Neural cell (in vitro differentiated cells): Measurements from ENCODE around the gene ARHGDIG. TPM values are rescaled to one million over a fixed set of nuclear protein-coding genes. Genes with fewer than 3 reads are reported as not detected.

Source experiments
- H2AFZ ChIP-seq: fragments of 200-600, 300-800 bp; sonication (generic), shearing (Covaris generic); 2 replicates; pipeline ENCODE4 v1.6.0; 2014; ENCODE audit warnings: low read depth, mild to moderate bottlenecking, antibody characterized with exemption, low read length, moderate library complexity
- H3F3A ChIP-seq: fragments of 200-600 bp; shearing (Covaris generic); 2 replicates; pipeline ENCODE4 v1.6.1; 2016; ENCODE audit warnings: mild to moderate bottlenecking, moderate library complexity, mixed read lengths, antibody characterized with exemption, low read length; ENCODE audit not compliant: insufficient read depth, poor library complexity, severe bottlenecking
- H3K27ac ChIP-seq: fragments of 200-600, 300-800 bp; sonication (generic), shearing (Covaris generic); 2 replicates; pipeline ENCODE4 v1.5.1; 2014; ENCODE audit warnings: mild to moderate bottlenecking, low read length, moderate library complexity
- H3K27me3 ChIP-seq: fragments of 300-800, 200-600 bp; sonication (generic), shearing (Covaris generic); 2 replicates; pipeline ENCODE4 v1.6.0; 2014; ENCODE audit warnings: mild to moderate bottlenecking, low read depth, low read length, moderate library complexity; ENCODE audit not compliant: insufficient read depth
- H3K36me3 ChIP-seq: fragments of 300-800, 200-600 bp; sonication (generic), shearing (Covaris generic); 2 replicates; pipeline ENCODE4 v1.5.1; 2014; ENCODE audit warnings: mild to moderate bottlenecking, antibody characterized with exemption, low read length, moderate library complexity; ENCODE audit not compliant: insufficient read depth
- H3K4me2 ChIP-seq: fragments of 300-800, 200-600 bp; sonication (generic), shearing (Covaris generic); 2 replicates; pipeline ENCODE4 v1.6.0; 2014; ENCODE audit warnings: mild to moderate bottlenecking, low read length
- H3K4me3 ChIP-seq: fragments of 300-800, 200-600 bp; sonication (generic), shearing (Covaris generic); 2 replicates; pipeline ENCODE4 v1.5.1; 2014; ENCODE audit warnings: mild to moderate bottlenecking, low read length, moderate library complexity
- H3K79me2 ChIP-seq: fragments of 200-600 bp; shearing (Covaris generic); replicated peaks from 2 replicates; pipeline ENCODE4 v1.6.0; 2014; ENCODE audit warnings: mild to moderate bottlenecking, low read length, moderate library complexity; ENCODE audit not compliant: insufficient read depth
- H3K9ac ChIP-seq: fragments of 300-800, 200-600 bp; sonication (generic), shearing (Covaris generic); 2 replicates; pipeline ENCODE4 v1.6.1; 2016; ENCODE audit warnings: mild to moderate bottlenecking, low read length, mixed read lengths
- H3K9me2 ChIP-seq: fragments of 200-600 bp; shearing (Covaris generic); 2 replicates; pipeline ENCODE4 v1.6.1; 2016; ENCODE audit warnings: mild to moderate bottlenecking, low read length, mixed read lengths; ENCODE audit not compliant: insufficient read depth
- H3K9me3 ChIP-seq: fragments of 200-600, 300-800 bp; sonication (generic), shearing (Covaris generic); 2 replicates; pipeline ENCODE4 v1.6.1; 2016; ENCODE audit warnings: mild to moderate bottlenecking, mixed run types, low read length, moderate library complexity, mixed read lengths
- H4K20me1 ChIP-seq: fragments of 200-600 bp; shearing (Covaris generic); 2 replicates; pipeline ENCODE4 v1.6.1; 2016; ENCODE audit warnings: mild to moderate bottlenecking, mixed run types; ENCODE audit not compliant: insufficient read depth
- CTCF ChIP-seq: fragments of 450-650 bp; IDR thresholded peaks from 2 replicates; pipeline ENCODE4 v1.5.1; 2014; ENCODE audit warnings: antibody characterized with exemption, mild to moderate bottlenecking, moderate library complexity; ENCODE audit not compliant: poor library complexity, severe bottlenecking
- EP300 ChIP-seq: fragments of 450-650 bp; conservative IDR thresholded peaks from 2 replicates; pipeline ENCODE4 v1.6.1; 2014; ENCODE audit warnings: antibody characterized with exemption, mild to moderate bottlenecking, moderate library complexity; ENCODE audit not compliant: poor library complexity, severe bottlenecking
- EZH2 ChIP-seq: fragments of 200-600, 300-800 bp; shearing (Covaris generic), sonication (generic); IDR thresholded peaks from 2 replicates; pipeline ENCODE4 v1.6.1; 2014; ENCODE audit warnings: antibody characterized with exemption, low read length, borderline replicate concordance, mild to moderate bottlenecking; ENCODE audit not compliant: insufficient read depth, poor library complexity, severe bottlenecking
- MXI1 ChIP-seq: fragments of 450-650 bp; conservative IDR thresholded peaks from 2 replicates; pipeline ENCODE4 v1.6.1; 2014; ENCODE audit warnings: antibody characterized with exemption, mild to moderate bottlenecking; ENCODE audit not compliant: poor library complexity, severe bottlenecking
- POLR2AphosphoS5 ChIP-seq: IDR thresholded peaks from 2 replicates; pipeline ENCODE4 v1.6.1; 2012
- RAD21 ChIP-seq: fragments of 450-650 bp; conservative IDR thresholded peaks from 2 replicates; pipeline ENCODE4 v1.6.1; 2014; ENCODE audit warnings: antibody characterized with exemption, mild to moderate bottlenecking, moderate library complexity
- REST ChIP-seq: IDR thresholded peaks from 2 replicates; pipeline ENCODE4 v1.6.1; 2012; ENCODE audit warnings: borderline replicate concordance
- SMC3 ChIP-seq: fragments of 450-650 bp; conservative IDR thresholded peaks from 2 replicates; pipeline ENCODE4 v1.6.1; 2014; ENCODE audit warnings: antibody characterized with exemption, mild to moderate bottlenecking, moderate library complexity; ENCODE audit not compliant: poor library complexity
- TAF1 ChIP-seq: IDR thresholded peaks from 2 replicates; pipeline ENCODE4 v1.6.1; 2012; ENCODE audit warnings: low read depth
- polyA plus RNA-seq: library from polyadenylated mRNA; depleted of rRNA; stranded (reverse); fragments of >200 nt; gene quantifications from 2 replicates; pipeline ENCODE4 v1.2.3, GENCODE V29; 2014

ARHGDIG gene
- polyA plus RNA-seq, 1 donor from 2014 or later: 176 TPM

GRCh38 chr16:276426-277077 lies 3.8 kb upstream of the ARHGDIG start:
- no peak overlapping the region for H3K4me3 ChIP-seq
- H3K79me2 ChIP-seq: no peaks in the 10 kb centered on the region
- H2AFZ ChIP-seq: no peak overlapping the region
- H3K4me2 ChIP-seq: no peak overlapping the region
- no peaks in the 10 kb centered on the region for H3F3A ChIP-seq
- no peak overlapping the region for H3K9ac ChIP-seq
- H3K9me3 ChIP-seq: no peaks in the 10 kb centered on the region
- H3K27me3 ChIP-seq: peaks cover 31% of the 10 kb centered on the region
- no peaks in the 10 kb centered on the region for H4K20me1 ChIP-seq
- no peaks in the 10 kb centered on the region for H3K36me3 ChIP-seq
- TF ChIP-seq EP300 (no peak), TAF1 (no peak), POLR2AphosphoS5 (no peak), REST (no peak), SMC3 (no peak), EZH2 (no peak), MXI1 (no peak), CTCF (no peak), RAD21 (no peak)
- no peaks in the 10 kb centered on the region for H3K9me2 ChIP-seq
- no peak overlapping the region for H3K27ac ChIP-seq

- Histone ChIP-seq H3K79me2 (no peaks in the 10 kb centered on the region), H3K4me3 (no peak overlapping the region), H4K20me1 (no peaks in the 10 kb centered on the region), H3K9ac (no peak overlapping the region), H3K36me3 (no peaks in the 10 kb centered on the region), H3K27me3 (peaks cover 33% of the 10 kb centered on the region), H3K9me3 (no peaks in the 10 kb centered on the region), H3K4me2 (no peak overlapping the region), H2AFZ (no peak overlapping the region), H3F3A (no peaks in the 10 kb centered on the region), H3K27ac (no peak overlapping the region), H3K9me2 (no peaks in the 10 kb centered on the region)
- no peak for TF ChIP-seq RAD21
- TF ChIP-seq EZH2: no peak
- no peak for TF ChIP-seq CTCF
- TF ChIP-seq SMC3: no peak
- no peak for TF ChIP-seq POLR2AphosphoS5
- TF ChIP-seq EP300: no peak
- no peak for TF ChIP-seq REST
Measured at GRCh38 chr16:278863-279366, 1.5 kb upstream of the ARHGDIG start.
